Pancreas (tissue), 10 donors: Measurements from ENCODE around the gene EIF4A3. TPM values are rescaled to one million over a fixed set of nuclear protein-coding genes. Genes with fewer than 3 reads are reported as not detected.

Experiments used
- ATAC-seq, 4 donors: fragments of 200-7000 bp; cut with Tn5 transposase; one replicate each; pipeline versions ENCODE4 v1.8.0 to v1.9.1; 2020; ENCODE audit warnings: mild to moderate bottlenecking in 4 of 4, moderate library complexity in 4 of 4
- DNase-seq, 6 donors: peaks; one replicate each; pipeline ENCODE4 v3.0.0-alpha.2; 2020
- FAIRE-seq: peaks from 2 replicates; lab custom pipeline; 2012; peaks lifted over from hg19 to GRCh38; lab: Jason Lieb, UNC
- H3K27ac ChIP-seq, 4 donors: fragments of 200-600 bp; sonication (generic); 1 replicate in 3 of 4; 2 replicates in 1 of 4; pipeline versions ENCODE4 v1.5.0 to v1.8.0; 2020
- H3K27me3 ChIP-seq, 4 donors: fragments of 200-600 bp; one replicate each; pipeline ENCODE4 v1.8.0; 2021
- H3K36me3 ChIP-seq, 3 donors: fragments of 200-600 bp; sonication (generic) in 1 of 3; one replicate each; pipeline versions ENCODE4 v1.5.0 to v1.8.0; 2020 to 2021
- H3K4me1 ChIP-seq, 3 donors: fragments of 200-600 bp; one replicate each; pipeline ENCODE4 v1.8.0; 2021
- H3K4me3 ChIP-seq, 4 donors: fragments of 200-600 bp; sonication (generic) in 2 of 4; one replicate each; pipeline versions ENCODE4 v1.5.0 to v1.8.0; 2020 to 2021
- H3K9me3 ChIP-seq, 4 donors: fragments of 200-600 bp; one replicate each; pipeline ENCODE4 v1.8.0; 2021
- CTCF ChIP-seq, 4 donors: fragments of 200-600 bp; sonication (generic) in 3 of 4; IDR thresholded peaks; one replicate each; pipeline versions ENCODE4 v1.5.0 to v1.8.0; 2021; ENCODE audit warnings: antibody characterized with exemption in 4 of 4
- WGBS, 2 donors: extraction: QIAGEN DNeasy Blood & Tissue Kit; methylation state at CpG; one replicate each; pipeline ENCODE4 v1.1.7; 2013; 5-methylcytosine and 5-hydroxymethylcytosine counted together
- intact Hi-C, 3 donors: fragments of 100-400 bp; cut with DNase I; formaldehyde crosslinking; loops; one replicate each; pipeline versions ENCODE4 v1.11.1 to v1.14.2; 2022
- polyA plus RNA-seq, 2 donors: library from polyadenylated mRNA; stranded (reverse); fragments of 200-250 nt; gene quantifications; one replicate each; pipeline ENCODE4 v1.2.3, GENCODE V29; 2013
- total RNA-seq, 6 donors: library from RNA; stranded (reverse); fragmentation: NEBNext Ultra II Directional in 4 of 6; extraction: Animal tissue kit (Norgen Biotek cat#: 25700) in 4 of 6; gene quantifications; one replicate each; pipeline versions ENCODE4 v1.2.1 to v1.2.4, GENCODE V29; 2021 to 2023
- donor health status: healthy with polysubstance abuse.
- donor health status: DM: no; HTN: no; CAD: no; lungs with moderate emphysema.
- donor health status: DM: no; HTN: no; CAD: no.
- donor health status: control.
- donor health status: control.
- donor health status: Bipolar disorder and iron deficiency.
- donor health status: DM: yes; HTN: yes; CAD: no.
- donor health status: DM: no; HTN: no; CAD: no.
- donor health status: DM: no; HTN: no; CAD: no.
- donor health status: DM: yes; HTN: yes; CAD: no.

The EIF4A3 gene
- total and polyA plus RNA-seq, 8 donors, result 16.2 to 37.2 (median 30.2) TPM

- TF ChIP-seq CTCF (IDR thresholded peaks at IDR 0.05), result no peak
- intact Hi-C loops, result no loop called here
- Histone ChIP-seq H3K4me1 (no peaks in the 10 kb centered on the region), H3K4me3 (no peak overlapping the region), H3K9me3 (no peaks in the 10 kb centered on the region), H3K27me3 (no peaks in the 10 kb centered on the region), H3K36me3 (no peaks in the 10 kb centered on the region), H3K27ac (no peak overlapping the region)
- WGBS, 2 donors, result 90 to 91% methylated on average over 21 of the region's 21 CpGs
- ATAC-seq (no peak), DNase-seq (peak in 2 of 6 donors; percentile 21 to 58), FAIRE-seq (no peak)
These were observed 35.8 kb downstream of the EIF4A3 start for GRCh38 chr17:80110927-80111701.

GRCh38 chr17:80110447-80110812, 36.5 kb downstream of the EIF4A3 start:
- FAIRE-seq, result no peak
- H3K27ac ChIP-seq, result no peak overlapping the region
- DNase-seq, result peak in 2 of 6 donors; percentile 18 to 55

GRCh38 chr17:80109713-80110446, 37.0 kb downstream of the EIF4A3 start:
- no peak overlapping the region for H3K27ac ChIP-seq
- no peak for TF ChIP-seq CTCF (IDR thresholded peaks at IDR 0.05)
- DNase-seq (peak in 3 of 6 donors; percentile 1 to 56 (median 22)), ATAC-seq (no peak), FAIRE-seq (no peak)
- 90 to 91% methylated on average over 30 of the region's 30 CpGs for WGBS, 2 donors
- no peaks in the 10 kb centered on the region for H3K9me3 ChIP-seq
- no peaks in the 10 kb centered on the region for H3K27me3 ChIP-seq
- intact Hi-C loops, result no loop called here
- no peak overlapping the region for H3K4me3 ChIP-seq
- H3K36me3 ChIP-seq, result no peaks in the 10 kb centered on the region
- H3K4me1 ChIP-seq, result no peaks in the 10 kb centered on the region

More at GRCh38 chr17:80110447-80110812, 36.5 kb downstream of the EIF4A3 start:
- Histone ChIP-seq H3K4me3 (no peak overlapping the region), H3K36me3 (no peaks in the 10 kb centered on the region), H3K27me3 (no peaks in the 10 kb centered on the region), H3K4me1 (no peaks in the 10 kb centered on the region), H3K9me3 (no peaks in the 10 kb centered on the region)
- no peak for TF ChIP-seq CTCF (IDR thresholded peaks at IDR 0.05)
- intact Hi-C loops, result no loop called here
- ATAC-seq, result no peak
- WGBS, 2 donors, result 79 to 84% methylated on average over 9 of the region's 9 CpGs

GRCh38 chr17:80109066-80109660, 37.8 kb downstream of the EIF4A3 start:
- no peak overlapping the region for H3K4me3 ChIP-seq
- H3K36me3 ChIP-seq, result no peaks in the 10 kb centered on the region
- H3K9me3 ChIP-seq, result no peaks in the 10 kb centered on the region
- DNase-seq (peak in 2 of 6 donors; percentile 0 to 32), FAIRE-seq (no peak), ATAC-seq (no peak)
- 87 to 90% methylated on average over 13 of the region's 13 CpGs for WGBS, 2 donors
- no peaks in the 10 kb centered on the region for H3K27me3 ChIP-seq
- H3K4me1 ChIP-seq, result no peaks in the 10 kb centered on the region
- H3K27ac ChIP-seq, result no peak overlapping the region
- no peak for TF ChIP-seq CTCF (IDR thresholded peaks at IDR 0.05)
- intact Hi-C loops, result no loop called here
